GM21360 (cell line): ENCODE measurements around the gene NXPH1.
A peak's percentile ranks its signal among the peaks of the same experiment; 100 is the strongest.

Experiments
- ATAC-seq: cut with Tn5 transposase; IDR thresholded peaks from one replicate; pipeline ENCODE4 v1.9.1; 2021; ENCODE audit warnings: mild to moderate bottlenecking, moderate library complexity; ENCODE audit not compliant: unreplicated experiment

The NXPH1 gene

DNA sequence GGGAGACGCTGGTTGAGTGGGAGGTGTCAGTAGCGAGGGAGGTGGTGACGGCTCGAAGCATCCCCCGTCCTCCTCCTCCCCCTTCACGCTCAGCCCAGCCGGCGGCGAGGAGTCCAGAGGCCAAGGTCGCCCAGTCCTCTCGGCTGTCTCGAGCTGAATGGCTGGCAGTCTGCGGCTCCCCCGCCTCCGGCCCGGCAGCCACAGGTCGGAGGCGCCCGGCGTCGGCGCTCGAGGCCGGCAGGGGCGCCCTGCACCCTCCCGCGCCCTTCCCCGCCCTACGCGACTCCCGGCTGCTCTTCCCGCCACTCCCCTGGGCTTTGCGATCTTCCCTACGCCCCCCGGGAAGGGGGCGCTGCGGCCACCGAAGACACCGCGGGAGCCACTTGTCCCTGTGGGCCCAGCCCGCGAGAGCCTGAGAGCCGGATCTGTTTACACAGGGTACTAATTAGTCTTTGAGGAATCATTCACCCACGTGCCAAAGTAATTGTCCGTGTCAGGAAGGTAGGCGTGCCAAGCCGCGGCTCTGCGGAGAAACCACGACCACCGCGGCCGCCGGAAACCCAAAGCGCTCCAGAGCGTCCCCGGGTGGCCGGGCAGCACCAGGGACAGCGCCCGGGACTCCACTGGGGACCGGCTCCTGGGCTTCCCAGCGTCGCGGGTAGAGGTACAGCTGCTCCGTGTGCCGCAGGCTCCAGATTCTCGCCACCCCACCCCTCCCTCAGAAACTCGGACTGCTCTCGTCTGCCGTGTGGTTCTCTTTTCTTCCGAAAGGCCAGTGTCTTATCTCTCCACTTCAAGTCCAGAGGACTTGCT, at the start of gene NXPH1:
Gene NXPH1 (plus strand): TSS at position 133 of the 813 bp plus-strand sequence.
- ATAC-seq: no peak

DNA sequence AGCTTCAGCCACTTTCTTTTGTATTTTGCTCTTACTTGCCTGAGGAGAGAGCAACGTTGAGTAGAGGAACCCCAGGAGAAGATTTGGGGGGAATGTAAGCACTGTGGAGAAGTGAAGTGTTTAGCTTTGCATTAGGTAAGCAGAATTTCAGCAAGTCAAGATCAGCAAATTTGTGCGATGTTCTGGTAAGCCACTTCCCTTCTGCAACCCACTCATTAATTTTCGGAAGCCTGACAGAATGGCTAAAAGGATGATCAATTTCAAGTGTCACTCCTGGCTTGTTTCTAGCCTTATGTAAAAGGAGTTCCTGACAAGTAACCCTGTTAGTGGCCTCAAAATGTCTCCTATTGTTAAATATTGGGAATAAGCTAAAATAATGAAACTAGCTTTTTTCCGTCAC, 48.5 kb upstream of the NXPH1 start:
- no peak for ATAC-seq

DNA sequence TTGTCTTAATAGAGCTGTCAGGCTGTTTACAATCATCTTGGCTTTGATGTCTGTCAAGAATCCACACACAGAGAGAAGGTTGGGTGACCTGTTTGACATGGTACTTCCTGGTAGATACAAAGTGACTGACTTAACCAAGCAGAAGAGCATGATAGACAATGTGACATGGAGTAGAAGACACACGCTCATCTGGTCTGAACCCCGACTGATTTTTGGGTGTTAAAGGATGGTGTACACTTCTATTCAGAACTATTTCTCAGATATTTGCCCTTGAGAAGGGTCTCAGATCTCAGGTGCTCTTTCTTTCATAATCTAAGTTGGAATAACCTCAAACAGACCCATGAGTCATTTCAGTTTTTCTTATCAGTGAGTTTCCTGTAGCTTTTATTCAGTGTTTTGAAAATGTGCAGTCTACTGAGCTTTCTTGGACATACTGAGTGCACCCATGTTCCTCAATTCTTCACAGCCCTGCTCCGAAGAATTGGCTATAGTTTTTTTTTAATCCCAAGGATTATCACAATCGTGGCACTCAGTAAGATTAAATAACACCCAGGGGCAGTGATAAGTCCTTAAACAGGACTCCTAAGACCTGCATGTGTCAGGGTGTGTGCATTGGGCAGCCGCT, 46.4 kb upstream of the NXPH1 start:
- peak; percentile 81 for ATAC-seq

DNA sequence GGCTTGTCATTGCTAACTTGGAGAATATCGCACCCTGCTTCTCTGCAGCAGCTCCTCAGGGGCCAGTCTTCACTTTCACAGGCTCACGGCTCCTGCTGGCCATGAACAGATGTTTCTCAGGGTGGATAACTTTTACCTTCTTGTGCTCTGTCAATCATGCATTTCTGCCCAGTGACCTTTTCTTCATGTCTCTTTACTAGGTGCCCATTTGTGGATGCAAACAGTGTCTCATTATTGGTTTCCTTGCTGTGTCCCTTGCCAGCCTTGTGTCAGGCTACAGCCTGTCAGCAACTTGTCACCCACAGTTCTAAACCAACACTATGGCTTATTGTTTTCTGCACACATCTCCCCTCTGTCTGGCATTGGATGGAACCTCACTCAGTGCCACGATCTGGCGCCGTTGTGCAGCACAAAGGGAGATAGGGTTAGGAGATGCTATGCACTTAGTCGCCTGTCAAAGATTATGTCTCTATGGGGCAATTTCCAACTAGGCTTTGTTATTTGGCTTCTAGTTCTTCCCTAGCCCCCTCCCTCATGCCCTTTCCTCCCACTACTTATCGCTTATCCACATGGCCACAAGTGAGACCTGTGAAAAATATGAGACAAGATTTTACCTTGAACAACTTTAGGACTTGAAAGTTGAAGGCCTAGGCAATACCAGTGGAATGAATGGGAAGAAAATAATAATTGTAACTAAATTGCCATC, 45.7 kb upstream of the NXPH1 start:
- ATAC-seq: peak; percentile 53

DNA sequence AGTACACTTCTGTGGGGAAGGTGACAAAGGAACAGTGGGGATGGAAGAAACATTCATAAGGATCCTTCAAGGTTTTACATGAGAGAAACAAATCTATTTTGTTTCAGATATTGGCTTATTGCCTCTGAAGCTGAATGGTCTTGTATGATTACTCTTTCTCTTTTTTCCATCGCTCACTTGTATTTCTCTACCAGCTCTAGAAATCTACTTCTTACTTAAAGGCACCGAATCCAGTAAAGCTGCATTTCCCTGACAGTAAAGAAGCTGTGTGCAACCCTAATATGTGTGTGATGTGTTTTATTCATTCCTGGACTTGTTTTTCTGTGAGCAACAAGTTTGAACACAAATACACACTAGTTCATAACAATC, 45.2 kb upstream of the NXPH1 start:
- ATAC-seq: no peak

DNA sequence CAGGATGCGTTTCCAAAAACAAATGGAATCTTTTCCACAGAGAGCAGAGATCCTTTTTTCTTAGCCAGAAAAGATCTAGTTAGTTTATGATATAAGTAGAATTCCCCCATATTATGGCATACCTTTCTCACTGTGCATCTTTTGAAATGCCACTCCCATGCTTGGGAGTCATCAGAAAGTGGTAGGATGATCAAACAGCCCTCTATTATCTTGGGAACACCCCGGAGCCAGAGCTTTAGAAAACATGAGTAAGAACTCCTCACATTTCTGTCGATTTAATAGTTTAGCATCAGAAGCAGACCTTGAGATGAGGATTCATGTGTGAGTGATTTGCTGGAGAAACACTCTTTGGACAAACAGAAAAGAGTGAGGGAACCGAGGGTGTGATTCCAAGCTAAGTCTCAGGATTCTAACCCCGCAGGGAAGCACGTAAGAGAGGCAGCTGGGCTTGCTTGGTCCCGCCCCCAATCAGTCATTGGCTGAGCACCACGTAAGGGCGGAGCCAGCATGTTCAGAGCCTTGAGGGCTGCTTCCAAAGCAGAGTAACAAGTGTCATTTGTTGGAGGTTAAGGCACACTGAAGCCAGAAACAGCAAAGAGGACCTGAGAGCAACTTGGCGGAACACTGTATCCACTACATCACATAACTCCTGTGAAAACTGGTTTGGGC, 43.7 kb upstream of the NXPH1 start:
- no peak for ATAC-seq

DNA sequence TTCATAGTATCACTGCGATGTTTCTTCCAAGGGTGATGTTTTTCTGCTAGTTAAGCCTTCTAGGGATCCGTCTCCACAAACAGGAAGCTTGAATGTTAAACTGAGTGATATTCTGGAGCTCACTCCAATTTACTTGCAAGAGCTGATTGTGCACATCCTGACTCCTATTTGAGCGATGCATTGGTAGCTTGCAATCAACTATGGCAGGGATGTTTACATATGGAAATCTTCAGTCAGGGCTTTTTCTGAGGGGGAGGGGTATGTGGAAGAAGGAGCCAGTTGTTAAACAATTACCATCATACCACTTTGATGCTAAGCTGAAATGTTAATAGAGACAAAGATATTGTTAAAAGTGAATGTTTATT, 43.2 kb upstream of the NXPH1 start:
- ATAC-seq: no peak

DNA sequence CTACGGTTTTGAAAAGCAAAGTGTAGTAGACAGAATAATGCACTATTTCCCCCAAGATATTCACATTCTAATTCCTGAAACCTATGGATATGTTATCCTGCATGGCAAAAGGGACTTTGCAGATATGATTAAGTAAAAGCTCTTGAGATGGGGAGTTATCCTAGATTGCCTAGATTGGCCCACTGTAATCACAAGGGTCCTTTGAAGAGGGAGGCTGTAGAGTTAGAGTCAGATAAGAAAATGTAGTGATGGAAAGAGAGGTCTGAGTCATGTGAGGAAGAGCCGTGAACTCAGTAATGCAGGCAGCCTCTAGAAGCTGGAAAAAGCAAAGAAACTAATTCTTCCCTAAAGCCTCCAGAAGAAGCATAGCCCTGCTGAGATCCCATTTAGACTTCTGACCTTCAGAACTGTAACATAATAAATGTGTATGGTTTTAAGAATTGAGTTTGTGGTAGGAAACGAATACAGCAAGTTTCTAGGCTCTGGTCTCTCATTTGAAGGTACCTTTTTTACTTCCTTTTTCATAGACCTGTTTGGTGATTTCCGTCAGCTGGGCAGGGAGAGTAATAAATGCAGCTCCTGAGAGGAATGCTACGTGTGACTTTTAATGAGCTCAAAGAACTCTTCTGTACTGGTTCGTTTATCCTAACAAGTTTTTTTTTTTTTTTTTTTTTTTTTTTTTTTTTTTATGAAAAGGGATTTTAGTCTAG, 41.9 kb upstream of the NXPH1 start:
- peak; percentile 36 for ATAC-seq

DNA sequence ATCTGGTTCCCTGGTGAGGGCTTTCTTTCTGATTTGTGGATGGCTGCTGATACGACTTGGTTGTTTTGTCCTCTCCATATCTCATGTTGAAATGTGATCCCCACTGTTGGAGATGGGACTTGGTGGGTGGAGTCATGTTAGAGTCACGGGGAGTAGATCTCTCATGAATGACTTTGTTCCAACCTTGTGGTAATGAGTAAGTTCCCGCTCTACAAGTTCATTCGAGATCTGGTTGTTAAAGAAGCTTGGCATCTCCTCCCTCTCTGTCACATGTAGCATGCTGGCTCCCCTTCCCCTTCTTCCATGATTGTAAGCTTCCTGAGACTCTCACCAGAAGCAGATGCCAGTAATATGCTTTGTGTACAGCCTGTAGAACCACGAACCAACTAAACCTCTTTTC, 37.1 kb upstream of the NXPH1 start:
- no peak for ATAC-seq

DNA sequence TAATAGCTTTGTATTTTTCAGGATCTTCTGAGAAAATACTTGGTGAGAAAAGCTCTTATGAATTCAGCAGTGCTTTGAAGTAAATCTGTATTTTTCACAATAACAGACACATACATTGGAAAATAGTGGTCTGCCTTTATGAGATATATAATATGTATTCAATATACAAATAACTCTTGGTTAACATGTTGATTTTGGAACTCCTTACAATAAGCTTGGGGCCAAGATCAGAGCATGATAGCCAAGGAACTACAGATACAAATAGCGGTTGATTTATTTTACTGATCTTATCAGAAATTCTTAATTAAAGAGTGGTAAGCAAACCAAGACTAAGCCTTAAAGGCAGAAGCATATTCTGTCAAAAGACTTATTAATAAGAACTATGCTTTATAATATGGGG, 24.5 kb upstream of the NXPH1 start:
- no peak for ATAC-seq

DNA sequence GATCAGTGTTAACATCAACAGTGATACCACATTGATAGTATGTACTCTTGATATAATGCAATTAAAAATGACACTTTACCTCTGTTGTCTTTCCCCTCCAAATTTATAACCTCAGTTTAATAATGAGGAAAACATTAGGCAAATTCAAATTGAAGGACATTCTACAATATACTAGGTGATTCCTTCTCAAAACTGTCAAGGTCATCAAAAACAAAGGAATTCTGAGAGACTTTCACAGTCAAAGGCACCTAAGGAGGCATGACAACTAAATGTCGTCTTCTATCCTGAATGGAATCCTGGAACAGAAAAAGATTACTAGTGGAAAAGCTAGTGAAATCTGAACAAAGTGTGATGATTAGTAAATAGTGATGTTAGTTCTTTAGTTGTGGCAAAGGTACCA, 22.3 kb upstream of the NXPH1 start:
- ATAC-seq: no peak

DNA sequence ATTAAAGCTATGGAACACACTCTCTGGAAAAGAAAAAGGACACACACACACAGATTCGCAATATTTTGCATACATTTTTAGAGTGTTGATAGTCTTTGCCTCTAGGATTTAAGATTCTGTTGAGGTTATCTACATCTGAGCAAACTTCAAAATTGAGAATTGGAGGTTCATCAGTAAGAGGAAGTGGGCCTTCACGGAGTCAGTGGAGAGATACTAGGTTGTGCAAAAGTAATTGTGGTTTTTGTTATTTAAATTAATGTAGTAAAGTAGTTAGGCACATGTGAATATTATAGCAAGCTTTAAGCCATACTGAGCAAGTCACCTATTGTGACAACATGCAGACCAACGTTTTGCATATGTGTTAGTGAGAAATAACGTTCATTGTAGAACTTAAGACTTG, 19.8 kb upstream of the NXPH1 start:
- ATAC-seq: no peak

DNA sequence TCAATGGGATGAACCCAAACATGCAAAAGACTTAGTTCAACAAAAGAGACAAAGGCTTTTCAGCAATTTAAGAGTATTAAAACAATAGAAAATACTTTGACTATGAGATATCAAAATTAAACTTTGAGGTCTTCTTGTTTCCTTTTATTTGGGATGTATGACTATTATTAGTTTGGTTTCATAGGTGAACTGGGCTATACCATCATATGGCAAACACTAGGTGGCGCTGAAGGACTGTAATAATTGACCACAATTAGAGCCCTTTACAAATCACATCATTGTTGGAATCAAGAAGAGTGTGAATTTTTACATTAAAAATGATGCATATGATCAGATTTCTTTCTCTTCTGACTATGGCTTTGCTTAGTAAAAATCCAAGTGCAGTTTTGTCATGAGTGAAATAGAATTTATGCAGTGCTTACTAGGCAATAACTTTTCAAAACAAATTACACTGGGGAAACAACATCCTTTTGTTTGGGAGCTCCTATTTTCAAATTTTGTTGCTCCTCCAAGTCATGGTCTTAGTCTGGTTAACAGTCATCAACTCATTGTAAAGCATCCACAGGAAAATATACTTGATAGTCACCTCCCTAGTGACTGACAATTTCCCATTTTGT, 14.7 kb upstream of the NXPH1 start:
- ATAC-seq: peak; percentile 79

DNA sequence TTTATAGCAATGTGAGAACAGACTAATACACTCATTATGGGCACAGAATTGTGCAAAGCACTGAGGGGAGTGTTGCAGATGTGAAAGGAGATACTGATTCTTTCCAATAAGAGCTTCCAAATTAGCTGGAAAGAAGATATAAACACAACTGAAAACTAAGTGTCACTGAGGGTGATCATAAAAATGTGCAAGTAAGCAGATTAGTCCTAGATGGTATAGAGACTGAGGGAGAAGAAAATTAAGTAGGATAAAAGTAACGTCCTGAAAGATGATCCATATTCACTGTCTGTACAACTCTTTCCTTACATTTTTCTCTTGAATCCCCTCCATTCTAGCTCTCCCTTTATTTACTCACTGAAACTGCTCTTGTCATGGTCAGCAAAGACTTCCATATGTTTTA, 11.2 kb upstream of the NXPH1 start:
- ATAC-seq: no peak

DNA sequence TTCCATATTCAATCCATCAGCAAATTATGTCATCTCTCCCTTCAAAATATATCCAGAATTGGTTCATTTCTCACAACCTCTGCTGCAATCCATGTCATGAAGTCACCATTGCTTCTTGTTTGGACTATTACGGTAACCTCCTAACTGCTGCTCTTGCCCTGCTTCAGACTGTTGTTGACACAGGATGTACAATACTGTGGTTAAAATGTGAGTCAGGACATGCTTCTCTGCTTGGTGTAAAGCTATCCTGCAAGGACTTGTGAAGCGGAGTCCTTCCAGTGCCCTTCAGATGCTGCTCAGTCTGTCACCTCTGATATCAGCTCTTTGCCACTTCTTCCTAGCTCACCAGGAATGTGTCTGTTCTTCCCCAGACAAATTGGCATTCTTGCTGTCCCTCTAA, 10.4 kb upstream of the NXPH1 start:
- ATAC-seq: no peak

DNA sequence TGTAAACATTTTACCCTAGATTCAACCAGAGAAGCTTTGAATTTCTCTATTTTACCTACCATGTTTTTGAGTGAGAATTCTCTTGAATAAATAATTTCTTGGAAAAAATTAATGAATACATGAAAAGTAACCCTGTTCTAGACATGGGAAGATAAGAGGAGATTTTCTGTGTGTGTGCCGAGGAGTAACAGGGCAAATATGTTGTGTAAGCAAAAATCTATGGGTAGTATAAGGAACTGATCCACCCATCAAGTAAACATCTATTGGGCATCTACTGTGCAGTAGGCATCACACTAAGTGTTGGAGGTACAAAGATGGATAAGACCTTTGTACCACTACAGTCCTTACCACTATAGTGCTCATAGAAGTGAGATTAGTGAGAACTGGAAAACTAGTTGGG, 8.2 kb upstream of the NXPH1 start:
- ATAC-seq: no peak

DNA sequence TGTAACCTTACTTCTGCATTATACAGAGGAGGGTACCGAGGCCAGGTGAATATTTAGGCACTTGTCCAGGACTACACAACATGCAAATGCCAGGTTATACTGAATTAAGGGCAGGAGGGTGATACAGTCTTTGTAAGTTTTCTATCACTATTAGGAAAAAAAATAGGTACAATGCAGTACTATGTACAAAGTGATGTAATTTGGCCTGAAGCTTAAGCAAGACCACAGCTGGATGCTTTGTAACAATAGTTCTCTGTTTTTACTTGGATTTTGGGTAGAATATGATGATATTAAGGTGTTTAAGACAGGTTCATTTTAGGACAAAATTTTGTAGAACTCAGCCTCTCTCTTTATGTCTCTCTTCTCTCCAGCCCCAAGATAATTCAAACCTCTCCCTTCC, 2.8 kb upstream of the NXPH1 start:
- no peak for ATAC-seq

DNA sequence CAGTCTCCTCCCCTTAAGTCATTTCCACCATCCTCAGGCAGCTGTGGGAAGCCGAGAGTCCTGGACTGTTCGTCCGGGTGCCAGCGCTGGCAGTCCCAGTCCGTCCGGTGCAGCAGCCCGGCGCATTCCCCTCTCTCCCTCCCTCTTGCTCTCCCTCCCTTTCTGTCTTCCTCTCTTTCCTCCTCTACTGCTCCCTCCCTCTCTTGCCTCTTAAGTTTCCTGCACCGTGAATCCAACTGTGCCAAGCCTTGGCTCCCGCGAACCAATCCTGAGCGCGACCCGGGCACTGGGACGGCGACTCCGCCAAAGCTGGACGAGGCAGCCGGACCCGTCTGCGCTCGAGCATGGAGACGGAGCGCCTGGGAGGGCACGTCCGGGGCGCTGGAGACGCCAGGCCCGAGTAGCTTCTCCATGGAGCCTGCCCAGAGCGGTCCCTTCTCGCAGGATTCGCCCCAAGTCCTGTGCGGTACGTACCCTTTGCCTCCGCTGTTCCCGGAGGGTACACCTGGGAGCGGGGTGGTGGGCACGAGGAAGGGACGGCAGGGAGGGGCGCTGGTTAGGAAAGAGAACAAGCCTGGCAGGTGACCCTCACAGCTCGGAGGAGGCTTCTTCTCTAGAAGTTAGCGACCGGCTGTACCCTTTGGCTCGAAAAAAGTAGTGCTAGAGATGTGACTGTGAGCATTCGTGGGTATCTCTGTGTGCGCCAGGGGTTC, 1.0 kb downstream of the NXPH1 start:
- ATAC-seq: no peak

DNA sequence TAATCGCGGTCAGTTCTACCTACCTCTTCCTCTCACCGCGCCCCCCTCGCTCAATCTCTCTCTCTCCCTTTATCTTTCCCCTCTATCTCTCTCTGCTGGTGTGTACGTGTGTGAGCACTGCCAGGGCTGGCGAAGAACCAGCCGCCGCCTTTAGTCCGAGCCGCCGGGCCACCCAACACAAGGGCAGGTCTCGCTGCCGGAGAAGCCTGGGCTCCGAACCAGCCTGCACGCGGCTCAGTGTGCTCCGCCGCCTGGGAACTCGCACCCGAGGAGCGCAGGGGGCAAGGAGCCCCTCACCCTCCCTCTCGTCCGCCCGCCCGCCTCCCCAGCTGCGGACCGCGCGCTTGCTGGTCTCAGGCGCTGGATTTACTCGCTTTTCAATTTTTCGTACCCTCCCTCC, 1.7 kb downstream of the NXPH1 start:
- ATAC-seq: no peak
